AG10803 (cell line): Measurements from ENCODE around the gene SMPD1.

Experiments
- DNase-seq: peaks from one replicate; pipeline ENCODE4 v3.0.0; 2010; ENCODE audit warnings: low read depth
- H3K4me3 ChIP-seq: 2 replicates; pipeline ENCODE4 v1.5.1; 2011; ENCODE audit warnings: mild to moderate bottlenecking, low read length, control low read depth
- TF ChIP-seq, protein P1 (sequence below): conservative IDR thresholded peaks from 2 replicates; pipeline ENCODE4 v1.5.1; 2011; ENCODE audit warnings: mild to moderate bottlenecking, low read length, control low read depth, inconsistent platforms

Gene SMPD1

DNA sequence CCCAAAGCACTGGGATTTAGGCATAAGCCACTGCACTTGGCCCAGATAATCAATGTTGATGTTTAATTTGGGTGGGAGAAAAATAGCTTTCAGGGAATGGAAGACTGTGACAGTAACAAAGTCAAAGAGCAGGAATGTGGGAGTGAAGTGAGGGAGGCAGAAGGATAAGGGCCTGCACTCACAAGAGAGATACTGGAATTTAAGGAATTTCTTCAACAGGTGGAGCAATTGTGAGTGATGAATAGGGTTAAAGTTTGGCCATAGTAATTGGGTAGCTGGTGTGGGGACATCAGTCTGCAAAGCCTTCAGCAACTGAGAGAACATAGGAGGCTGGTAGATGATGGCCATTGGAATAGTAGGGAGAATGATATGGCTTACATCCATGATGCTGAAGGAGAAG is 37.2 kb downstream of the SMPD1 start:
- no peak overlapping the region for H3K4me3 ChIP-seq
- TF ChIP-seq, protein P1, sequence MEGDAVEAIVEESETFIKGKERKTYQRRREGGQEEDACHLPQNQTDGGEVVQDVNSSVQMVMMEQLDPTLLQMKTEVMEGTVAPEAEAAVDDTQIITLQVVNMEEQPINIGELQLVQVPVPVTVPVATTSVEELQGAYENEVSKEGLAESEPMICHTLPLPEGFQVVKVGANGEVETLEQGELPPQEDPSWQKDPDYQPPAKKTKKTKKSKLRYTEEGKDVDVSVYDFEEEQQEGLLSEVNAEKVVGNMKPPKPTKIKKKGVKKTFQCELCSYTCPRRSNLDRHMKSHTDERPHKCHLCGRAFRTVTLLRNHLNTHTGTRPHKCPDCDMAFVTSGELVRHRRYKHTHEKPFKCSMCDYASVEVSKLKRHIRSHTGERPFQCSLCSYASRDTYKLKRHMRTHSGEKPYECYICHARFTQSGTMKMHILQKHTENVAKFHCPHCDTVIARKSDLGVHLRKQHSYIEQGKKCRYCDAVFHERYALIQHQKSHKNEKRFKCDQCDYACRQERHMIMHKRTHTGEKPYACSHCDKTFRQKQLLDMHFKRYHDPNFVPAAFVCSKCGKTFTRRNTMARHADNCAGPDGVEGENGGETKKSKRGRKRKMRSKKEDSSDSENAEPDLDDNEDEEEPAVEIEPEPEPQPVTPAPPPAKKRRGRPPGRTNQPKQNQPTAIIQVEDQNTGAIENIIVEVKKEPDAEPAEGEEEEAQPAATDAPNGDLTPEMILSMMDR = no peak
- DNase-seq = no peak

DNA sequence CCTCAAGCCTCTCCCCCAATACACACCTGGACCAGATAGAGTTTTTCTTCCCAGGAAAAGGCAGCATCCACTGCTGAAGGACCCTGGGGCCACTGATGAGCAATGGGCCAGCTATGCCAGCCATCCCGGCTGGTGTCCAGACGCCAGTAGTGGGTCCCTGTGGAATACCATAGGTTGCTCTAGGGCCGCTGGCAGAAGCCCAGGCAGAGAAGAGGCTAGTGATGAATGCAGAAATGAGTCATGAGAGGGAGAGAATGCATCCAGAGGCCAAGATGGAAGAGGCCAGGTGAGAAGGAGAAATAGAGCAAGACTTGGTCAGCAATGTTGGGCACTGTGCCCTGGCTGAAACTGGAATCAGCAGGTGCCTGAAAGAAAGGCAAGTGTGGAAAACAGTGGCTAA is 41.6 kb downstream of the SMPD1 start:
- DNase-seq = peak; percentile 85
- TF ChIP-seq, protein P1 = no peak
- H3K4me3 ChIP-seq = no peak overlapping the region

DNA sequence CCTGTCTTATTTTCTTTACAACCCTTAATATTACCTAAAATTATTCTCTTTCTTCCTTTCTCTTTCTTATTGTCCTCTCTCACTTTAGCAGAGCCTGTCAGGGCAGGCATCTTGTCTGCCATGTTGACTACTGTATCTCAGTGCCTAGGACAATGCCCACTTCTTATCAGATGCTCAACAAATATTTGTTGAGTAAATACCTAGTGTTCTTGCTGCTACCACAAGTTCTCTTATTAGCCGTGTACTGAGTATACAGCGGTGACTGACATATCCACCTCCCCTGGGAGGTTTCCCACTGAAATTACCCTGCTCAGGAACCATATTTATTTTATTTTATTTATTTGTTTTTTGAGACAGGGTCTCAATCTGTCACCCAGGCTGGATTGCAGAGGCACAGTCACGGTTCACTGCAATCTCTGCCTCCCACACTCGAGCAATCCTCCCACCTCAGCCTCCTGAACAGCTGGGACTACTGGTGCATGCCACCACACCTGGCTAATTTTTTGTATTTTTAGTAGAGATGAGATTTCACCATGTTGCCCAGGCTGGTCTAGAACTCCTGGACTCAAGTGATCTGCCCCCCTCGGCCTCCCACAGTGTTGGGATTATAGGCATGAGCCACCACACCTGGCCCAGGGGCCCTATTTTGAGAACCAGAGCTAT is 43.9 kb downstream of the SMPD1 start:
- no peak for DNase-seq
- TF ChIP-seq, protein P1 = no peak
- no peak overlapping the region for H3K4me3 ChIP-seq

DNA sequence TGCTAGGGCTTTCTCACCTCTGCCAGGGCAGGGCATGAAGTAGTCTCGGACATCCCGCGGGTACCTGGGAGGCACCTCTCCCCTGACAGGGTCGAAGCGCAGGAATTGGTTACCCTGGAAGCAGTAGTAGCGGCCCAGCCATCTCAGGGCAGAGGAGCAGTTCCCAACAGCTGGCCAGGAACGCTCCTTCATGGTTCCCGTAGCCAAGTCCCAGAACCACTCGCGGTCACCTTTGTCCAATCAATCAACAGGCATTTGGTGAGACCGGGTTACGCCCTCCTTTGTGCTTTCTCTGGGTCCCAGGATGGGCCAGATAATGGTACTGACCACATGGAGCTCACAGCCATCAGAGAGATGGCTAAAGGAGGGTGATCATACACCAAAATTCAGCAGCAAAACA is 47.1 kb downstream of the SMPD1 start:
- TF ChIP-seq, protein P1 = no peak
- no peak for DNase-seq
- no peak overlapping the region for H3K4me3 ChIP-seq

DNA sequence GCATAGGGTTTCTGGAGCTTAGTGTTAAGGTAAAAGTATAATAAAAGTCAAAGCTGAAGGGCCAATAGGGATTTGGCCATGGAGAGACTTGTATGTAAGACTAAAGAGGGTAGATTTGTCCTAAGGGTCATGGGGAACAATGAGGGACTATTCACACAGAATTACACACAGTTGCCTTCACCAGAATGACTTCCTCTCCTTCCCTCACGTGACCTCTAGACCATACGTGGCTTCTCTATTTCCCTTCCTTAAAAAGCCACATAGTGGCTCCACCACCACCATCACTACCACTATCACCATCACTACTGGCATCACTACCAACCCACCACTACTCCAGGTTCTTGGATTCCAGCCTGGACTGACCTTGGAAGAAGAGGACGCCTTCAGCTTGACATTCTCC is 47.7 kb downstream of the SMPD1 start:
- no peak overlapping the region for H3K4me3 ChIP-seq
- DNase-seq = no peak
- TF ChIP-seq, protein P1 = no peak

DNA sequence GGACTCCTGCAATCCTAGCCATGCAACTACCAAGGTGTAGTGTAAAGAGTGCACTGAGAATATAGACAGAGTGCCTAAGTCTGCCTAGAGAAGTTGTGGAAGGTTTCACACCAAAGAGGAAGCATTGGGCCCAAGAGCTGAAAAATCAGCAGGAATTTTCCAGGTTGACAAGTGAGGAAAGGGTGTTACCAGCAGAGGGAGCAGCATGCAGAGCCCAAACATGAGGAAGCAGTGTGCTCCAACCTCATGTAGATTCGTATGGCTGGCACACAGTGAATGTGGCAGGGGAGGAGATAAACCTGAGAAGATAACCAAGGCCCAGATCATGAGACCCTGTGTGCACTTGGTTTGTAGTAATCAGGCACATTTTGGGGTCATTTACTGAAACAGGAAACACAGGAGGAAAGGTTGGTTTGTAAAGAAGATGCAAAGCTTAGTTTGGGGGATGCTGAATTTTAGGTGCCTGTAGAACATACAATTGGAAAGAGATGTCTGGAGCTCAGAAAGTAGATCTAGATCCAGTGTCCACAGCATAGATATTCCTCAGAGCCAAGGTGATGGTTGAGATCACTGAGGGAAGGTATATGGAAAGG is 48.8 kb downstream of the SMPD1 start:
- TF ChIP-seq, protein P1 = peak; percentile 87
- DNase-seq = peak; percentile 60
- no peak overlapping the region for H3K4me3 ChIP-seq

DNA sequence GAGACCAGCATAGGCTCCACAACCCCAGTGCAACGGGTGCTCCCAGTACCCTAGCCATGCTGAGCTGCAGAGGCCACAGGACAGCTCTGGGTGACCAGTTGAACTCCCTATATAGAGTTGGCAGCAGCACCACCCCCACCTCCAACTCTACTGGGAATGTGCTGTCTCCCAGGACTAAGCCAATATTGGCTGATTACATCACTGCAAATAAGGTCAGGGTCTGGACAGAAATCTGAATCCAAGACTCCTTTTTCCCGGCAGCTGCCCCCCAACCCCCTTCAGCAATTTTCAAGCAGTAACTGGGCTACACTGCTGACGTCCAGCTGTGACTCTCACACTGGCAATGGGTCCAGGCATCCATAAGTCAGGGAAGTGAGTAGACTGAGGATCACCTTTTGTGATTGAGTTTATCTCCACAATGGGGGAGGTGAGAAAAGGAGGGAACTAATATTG is 50.7 kb downstream of the SMPD1 start, which contains the start of gene HPX:
Gene HPX (minus strand): TSS at position 82 of the 453 bp plus-strand sequence. CDS start 24 bp downstream, at position 58.
- TF ChIP-seq, protein P1 = no peak
- DNase-seq = no peak

More for the DNA sequence above, 50.7 kb downstream of the SMPD1 start, which contains the start of gene HPX:
- H3K4me3 ChIP-seq = no peak within 1 kb of the TSS
